Left forelimb (tissue), 1 donor: ENCODE measurements around the gene IGF1R.

ENCODE experiments used
- DNase-seq: peaks from one replicate; pipeline ENCODE4 v3.0.0-alpha.2; 2018; ENCODE audit warnings: low spot score

The IGF1R gene

DNA sequence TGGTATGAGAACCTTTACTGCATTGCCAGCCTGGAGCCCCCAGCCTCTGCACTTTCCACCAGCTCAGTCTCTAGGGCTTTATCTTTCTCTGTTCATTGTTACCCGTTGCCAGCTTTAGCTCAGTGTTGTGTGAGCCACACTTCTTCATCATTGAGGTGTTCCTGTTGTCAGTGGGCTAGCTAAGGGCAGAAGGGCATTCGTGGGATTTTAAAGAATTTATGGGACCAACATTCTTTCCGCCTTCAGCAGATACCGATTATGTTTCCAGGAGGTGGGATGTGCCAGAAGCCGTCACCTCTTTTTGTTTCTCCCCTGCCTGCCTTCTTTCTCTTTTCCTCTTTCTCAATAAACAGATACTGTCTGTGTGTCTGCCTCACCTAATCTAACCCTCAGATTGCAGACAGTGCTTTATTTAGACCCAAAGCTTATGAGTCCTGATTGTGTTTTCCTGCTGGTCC lies 294.7 kb downstream of the IGF1R start:
- DNase-seq: no peak

- no peak for DNase-seq
Observed at GRCh38 chr15:98943601-98944151, 295.3 kb downstream of the IGF1R start.

DNA sequence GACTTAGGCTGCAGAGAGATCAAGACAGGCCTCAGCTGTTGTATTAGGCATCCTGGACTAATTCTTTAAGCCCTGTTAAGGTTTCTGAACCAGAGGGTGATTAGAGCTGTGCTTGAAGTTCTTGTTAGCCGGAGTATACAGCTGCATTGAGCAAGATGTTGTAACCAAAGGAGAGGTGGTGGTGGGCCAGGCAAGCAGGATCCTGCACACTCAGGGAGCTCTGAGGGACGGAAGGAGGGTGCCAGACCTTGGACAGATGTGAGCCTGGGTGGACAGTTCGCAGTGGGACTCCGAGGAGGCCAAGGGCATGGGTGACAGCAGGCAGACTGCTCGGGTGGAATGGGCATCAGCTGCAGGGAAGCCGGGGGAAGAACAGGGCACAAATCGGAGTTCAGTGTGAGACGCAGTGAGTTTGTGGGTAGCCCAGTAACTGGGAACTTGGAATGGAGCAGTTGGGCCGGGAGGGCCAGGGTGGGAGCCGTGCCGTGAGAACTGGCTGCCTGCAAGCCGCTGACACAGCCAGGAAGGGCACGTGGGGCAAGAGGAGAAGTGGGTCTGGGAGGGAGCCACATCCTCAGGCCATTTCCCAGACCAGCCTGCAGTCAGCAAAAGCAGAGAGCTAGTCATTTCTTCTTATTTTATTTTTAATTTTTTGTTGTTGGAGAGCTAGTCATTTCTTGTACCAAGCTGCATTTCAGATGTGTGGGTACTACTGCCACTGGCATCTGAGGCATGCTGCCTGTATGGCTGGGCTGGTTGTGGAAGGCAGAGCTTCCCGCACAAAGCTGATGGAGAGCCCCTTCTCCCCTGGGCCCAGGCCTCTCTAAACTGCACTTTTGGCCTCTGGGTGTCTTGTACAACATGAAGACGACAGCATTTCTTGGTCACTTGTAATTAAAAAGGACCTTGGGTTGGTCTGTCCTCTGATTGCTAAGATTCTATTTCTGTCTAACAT lies 298.2 kb downstream of the IGF1R start:
- no peak for DNase-seq

- peak; percentile 9 for DNase-seq
Observed at GRCh38 chr15:98948456-98948855, 300.1 kb downstream of the IGF1R start.

- peak; percentile 31 for DNase-seq
Observed at GRCh38 chr15:98948941-98949340, 300.6 kb downstream of the IGF1R start.

DNA sequence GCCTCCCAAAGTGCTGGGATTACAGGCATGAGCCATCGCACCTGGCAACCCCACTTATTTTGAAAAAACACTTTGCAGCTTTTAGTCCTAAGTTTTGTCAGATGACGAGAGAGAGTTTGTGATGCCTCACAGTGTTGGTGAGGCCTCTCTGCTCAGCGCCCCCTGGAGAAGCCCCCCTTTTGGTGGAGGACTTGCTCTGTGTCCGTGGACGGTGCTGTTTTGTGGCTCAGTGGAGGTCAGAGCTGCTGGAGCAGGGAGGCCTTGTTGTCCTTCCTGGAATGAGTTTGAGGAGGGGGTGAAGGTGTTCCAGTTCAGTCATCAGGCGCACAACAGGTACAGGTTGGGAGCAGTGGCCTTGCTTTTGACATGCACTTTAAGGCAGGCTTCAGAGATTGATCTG lies 301.3 kb downstream of the IGF1R start:
- DNase-seq: peak; percentile 41

DNA sequence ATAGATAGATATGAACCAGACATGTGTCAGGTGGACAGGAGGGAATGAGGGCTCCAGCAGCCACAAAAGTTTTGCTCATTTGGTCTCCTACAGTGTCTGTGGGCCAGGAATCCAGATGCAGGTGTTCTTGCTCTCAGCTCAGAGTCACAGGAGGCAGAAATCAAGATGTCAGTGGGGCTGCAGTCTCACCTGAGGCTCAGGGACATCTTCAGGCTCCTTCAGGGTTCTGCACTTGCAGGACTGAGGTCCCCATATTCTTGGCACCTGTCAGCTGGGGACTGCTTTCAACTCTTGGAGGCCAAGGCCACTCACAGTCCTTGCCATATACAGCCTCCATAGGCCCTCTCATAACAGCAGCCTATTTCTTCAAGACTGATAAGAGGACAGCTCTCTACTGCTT lies 301.9 kb downstream of the IGF1R start:
- peak; percentile 14 for DNase-seq

DNA sequence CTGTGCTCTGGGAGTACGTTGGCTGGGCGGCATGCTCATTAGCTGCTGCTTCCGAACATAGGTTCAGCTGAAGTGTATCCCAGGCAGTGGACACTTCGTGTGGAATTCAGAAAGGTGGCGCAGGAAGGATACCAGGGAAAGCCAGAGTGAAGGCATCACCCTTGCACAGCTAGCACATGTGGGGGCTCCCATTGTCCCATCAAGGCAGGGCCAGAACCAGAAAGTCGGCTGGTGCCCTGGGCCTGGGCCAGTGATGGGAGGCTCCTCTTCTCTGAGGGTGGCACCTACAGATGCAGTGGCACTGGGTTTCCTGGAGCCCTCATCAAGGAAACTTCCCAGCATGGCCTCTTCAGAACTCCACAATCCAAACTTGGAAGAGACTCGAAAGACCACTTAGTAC lies 302.7 kb downstream of the IGF1R start:
- DNase-seq: no peak

DNA sequence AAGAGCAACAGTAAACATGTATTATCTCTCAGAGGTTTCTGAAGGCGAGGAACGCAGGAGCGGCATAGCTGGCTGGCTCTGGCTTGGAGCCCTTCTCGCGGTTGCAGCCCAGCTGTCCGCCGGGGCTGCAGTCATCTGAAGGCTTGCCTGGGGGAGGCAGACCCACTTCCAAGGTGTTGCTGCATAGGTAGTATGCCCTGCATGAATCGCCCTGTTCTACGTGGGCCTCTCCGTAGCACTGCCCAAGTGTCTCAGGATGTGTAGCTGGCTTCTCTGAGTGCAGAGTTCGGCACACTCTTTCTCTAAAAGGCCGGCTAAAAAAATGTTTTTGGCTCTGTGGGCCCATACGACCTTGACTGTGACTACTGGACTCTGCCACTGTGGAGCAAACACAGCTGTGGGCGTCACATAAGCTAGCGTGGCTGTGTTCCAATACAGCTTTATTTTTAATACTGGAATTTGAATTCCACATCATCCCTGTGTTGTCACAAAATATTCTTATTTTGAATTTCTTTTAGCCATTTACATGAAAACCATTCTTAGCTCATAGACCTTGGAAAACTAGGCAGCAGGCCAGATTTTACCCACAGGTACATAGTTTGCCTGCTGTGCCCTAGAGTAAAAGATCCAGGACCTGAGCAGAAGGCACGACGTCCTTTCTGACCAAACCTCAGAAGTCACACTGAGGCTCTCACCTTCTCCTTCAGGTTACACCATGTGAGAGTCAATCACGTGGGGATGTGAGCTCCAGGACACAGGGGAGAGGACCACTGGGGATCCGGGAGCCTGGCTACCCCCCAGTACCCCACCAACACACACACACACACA lies 303.4 kb downstream of the IGF1R start:
- DNase-seq: no peak

GRCh38 chr15:98952381-98952803 lies 304.1 kb downstream of the IGF1R start:
- no peak for DNase-seq

GRCh38 chr15:98953000-98953787 lies 304.9 kb downstream of the IGF1R start:
- DNase-seq: peak; percentile 40

DNA sequence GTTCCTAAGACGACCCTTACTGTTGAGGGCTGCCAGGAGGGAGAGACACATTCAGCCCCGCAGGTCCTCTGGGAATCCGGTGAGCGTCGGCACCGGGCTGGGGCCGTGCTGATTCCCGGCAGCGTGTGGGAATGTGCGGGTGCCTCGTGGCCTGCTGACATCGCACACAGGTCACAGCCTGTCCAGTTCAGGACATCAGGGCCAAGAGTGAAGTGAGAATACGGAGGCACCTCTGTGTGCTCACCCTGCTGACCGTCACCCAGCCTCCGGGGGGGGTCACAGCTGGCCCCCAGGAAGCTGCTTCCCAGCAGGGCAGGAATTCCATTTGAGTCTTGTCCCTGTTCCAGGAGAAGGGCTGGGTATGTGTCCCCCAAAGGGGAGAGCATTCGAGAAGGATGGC lies 305.6 kb downstream of the IGF1R start:
- no peak for DNase-seq

DNA sequence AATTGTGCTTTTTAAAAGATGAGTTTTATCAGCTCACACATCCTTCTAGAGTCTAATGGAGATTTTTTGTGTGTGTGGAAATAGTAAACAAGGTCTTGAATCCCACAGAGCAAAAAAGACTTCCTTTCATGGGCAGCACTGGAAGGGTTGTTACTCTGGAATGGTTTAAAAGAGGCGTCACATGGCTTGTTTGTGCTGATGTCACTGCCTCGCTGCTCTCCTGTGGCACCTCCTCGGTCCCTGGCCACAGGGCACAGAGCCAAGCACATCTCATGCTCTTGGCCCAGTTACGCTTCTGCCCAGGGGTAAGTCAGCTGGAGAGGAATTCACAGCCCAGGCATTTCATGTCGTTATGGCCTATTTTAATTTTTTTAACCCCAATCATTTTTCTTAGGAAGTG lies 306.1 kb downstream of the IGF1R start:
- DNase-seq: no peak

- DNase-seq: no peak
Observed at GRCh38 chr15:98955331-98955730, 307.0 kb downstream of the IGF1R start.

GRCh38 chr15:98955961-98956723 lies 307.8 kb downstream of the IGF1R start:
- no peak for DNase-seq

DNA sequence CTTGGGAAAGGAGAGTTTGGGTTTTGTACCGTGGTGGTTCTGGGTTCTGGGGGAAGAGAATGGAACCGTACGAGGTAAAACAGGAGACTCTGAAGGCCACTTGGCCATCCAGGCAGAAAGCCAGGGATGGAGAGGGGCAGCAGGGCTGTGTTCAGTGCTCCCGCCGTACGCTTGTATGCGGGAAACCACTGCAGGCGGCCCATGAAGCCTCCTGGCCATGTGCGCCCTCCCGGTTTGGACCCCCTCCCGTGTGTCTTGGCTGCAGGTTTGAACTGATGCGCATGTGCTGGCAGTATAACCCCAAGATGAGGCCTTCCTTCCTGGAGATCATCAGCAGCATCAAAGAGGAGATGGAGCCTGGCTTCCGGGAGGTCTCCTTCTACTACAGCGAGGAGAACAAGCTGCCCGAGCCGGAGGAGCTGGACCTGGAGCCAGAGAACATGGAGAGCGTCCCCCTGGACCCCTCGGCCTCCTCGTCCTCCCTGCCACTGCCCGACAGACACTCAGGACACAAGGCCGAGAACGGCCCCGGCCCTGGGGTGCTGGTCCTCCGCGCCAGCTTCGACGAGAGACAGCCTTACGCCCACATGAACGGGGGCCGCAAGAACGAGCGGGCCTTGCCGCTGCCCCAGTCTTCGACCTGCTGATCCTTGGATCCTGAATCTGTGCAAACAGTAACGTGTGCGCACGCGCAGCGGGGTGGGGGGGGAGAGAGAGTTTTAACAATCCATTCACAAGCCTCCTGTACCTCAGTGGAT lies 308.6 kb downstream of the IGF1R start:
- no peak for DNase-seq

DNA sequence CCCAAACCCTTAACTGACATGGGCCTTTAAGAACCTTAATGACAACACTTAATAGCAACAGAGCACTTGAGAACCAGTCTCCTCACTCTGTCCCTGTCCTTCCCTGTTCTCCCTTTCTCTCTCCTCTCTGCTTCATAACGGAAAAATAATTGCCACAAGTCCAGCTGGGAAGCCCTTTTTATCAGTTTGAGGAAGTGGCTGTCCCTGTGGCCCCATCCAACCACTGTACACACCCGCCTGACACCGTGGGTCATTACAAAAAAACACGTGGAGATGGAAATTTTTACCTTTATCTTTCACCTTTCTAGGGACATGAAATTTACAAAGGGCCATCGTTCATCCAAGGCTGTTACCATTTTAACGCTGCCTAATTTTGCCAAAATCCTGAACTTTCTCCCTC lies 309.3 kb downstream of the IGF1R start:
- no peak for DNase-seq

DNA sequence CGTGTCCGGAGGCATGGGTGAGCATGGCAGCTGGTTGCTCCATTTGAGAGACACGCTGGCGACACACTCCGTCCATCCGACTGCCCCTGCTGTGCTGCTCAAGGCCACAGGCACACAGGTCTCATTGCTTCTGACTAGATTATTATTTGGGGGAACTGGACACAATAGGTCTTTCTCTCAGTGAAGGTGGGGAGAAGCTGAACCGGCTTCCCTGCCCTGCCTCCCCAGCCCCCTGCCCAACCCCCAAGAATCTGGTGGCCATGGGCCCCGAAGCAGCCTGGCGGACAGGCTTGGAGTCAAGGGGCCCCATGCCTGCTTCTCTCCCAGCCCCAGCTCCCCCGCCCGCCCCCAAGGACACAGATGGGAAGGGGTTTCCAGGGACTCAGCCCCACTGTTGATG lies 309.7 kb downstream of the IGF1R start:
- DNase-seq: no peak

- DNase-seq: no peak
Observed at GRCh38 chr15:98958918-98959639, 310.7 kb downstream of the IGF1R start.

- no peak for DNase-seq
Observed at GRCh38 chr15:98959640-98960007, 311.3 kb downstream of the IGF1R start.
